Ureter (tissue), 1 donor: ENCODE measurements around the gene STK25. TPM values are rescaled to one million over a fixed set of nuclear protein-coding genes. Genes with fewer than 3 reads are reported as not detected.
A peak's percentile ranks its signal among the peaks of the same experiment; 100 is the strongest.
"Not testable (repeated sequence)": the region's sequence is repeated elsewhere in the genome, so short reads cannot be mapped to it uniquely, and the experiment has no call there.

ENCODE experiments used
- DNase-seq: peaks from one replicate; pipeline ENCODE4 v3.0.0-alpha.2; 2020; ENCODE audit warnings: low spot score
- total RNA-seq: library from RNA; stranded (reverse); gene quantifications from one replicate; pipeline ENCODE4 v1.2.4, GENCODE V29; 2023
- donor health status: DM: yes; HTN: yes; CAD: no.

Gene STK25
- total RNA-seq, 1 donor from 2014 or later = 166 TPM

GRCh38 chr2:241463276-241464135 is 44.9 kb downstream of the STK25 start:
- DNase-seq = no peak

- DNase-seq = no peak
Measured at GRCh38 chr2:241461693-241462677, 46.4 kb downstream of the STK25 start.

- DNase-seq = no peak
Measured at GRCh38 chr2:241460631-241461030, 47.8 kb downstream of the STK25 start.

- no peak for DNase-seq
Measured at GRCh38 chr2:241459520-241459919, 48.9 kb downstream of the STK25 start.

GRCh38 chr2:241458687-241459086 is 49.7 kb downstream of the STK25 start:
- no peak for DNase-seq

GRCh38 chr2:241456546-241456945 is 51.8 kb downstream of the STK25 start:
- no peak for DNase-seq

GRCh38 chr2:241454837-241455485 is 53.4 kb downstream of the STK25 start:
- DNase-seq = no peak

GRCh38 chr2:241453919-241454318 is 54.5 kb downstream of the STK25 start:
- DNase-seq = not testable (repeated sequence)

GRCh38 chr2:241451840-241452506 is 56.4 kb downstream of the STK25 start:
- no peak for DNase-seq

GRCh38 chr2:241450092-241450491 is 58.3 kb downstream of the STK25 start:
- not testable (repeated sequence) for DNase-seq

- no peak for DNase-seq
Measured at GRCh38 chr2:241445426-241445825, 63.0 kb downstream of the STK25 start.

- peak; percentile 55 for DNase-seq
Measured at GRCh38 chr2:241443486-241444223, 64.7 kb downstream of the STK25 start.

Other genes starting within 250 kb of the STK25 start
- 526 TPM for gene HDLBP, start 192.9 kb downstream of the STK25 start, total RNA-seq
- gene SEPTIN2, start 192.7 kb downstream of the STK25 start, total RNA-seq = 480 TPM
- 120 TPM for gene FARP2, start 152.3 kb downstream of the STK25 start, total RNA-seq
- gene BOK, start 50.2 kb upstream of the STK25 start, total RNA-seq = 16.0 TPM
- gene THAP4, start 128.6 kb upstream of the STK25 start, total RNA-seq = 41.9 TPM
- gene ATG4B, start 129.1 kb upstream of the STK25 start, total RNA-seq = 82.9 TPM
- 15.7 TPM for gene DTYMK, start 178.2 kb upstream of the STK25 start, total RNA-seq
- gene ING5, start 193.5 kb upstream of the STK25 start, total RNA-seq = 48.0 TPM
- gene D2HGDH, start 226.0 kb upstream of the STK25 start, total RNA-seq = 67.7 TPM